HCT116 (cell line): ENCODE data around the gene SCOC.

ENCODE experiments used
- CEBPB ChIP-seq: IDR thresholded peaks from 2 replicates; pipeline ENCODE4 v1.6.1; 2012; ENCODE audit warnings: low read depth
- EGR1 ChIP-seq: IDR thresholded peaks from 2 replicates; pipeline ENCODE4 v1.6.1; 2012; ENCODE audit warnings: low read depth
- ELF1 ChIP-seq: IDR thresholded peaks from 2 replicates; pipeline ENCODE4 v1.6.1; 2012; ENCODE audit warnings: low read depth, borderline replicate concordance
- EZH2 ChIP-seq: fragments of 200-600 bp; sonication (generic); IDR thresholded peaks from 2 replicates; pipeline ENCODE4 v1.6.1; 2017; ENCODE audit warnings: antibody characterized with exemption, mixed run types
- FOSL1 ChIP-seq: IDR thresholded peaks from 2 replicates; pipeline ENCODE4 v1.6.1; 2012; ENCODE audit warnings: low read depth
- POLR2A ChIP-seq: IDR thresholded peaks from 2 replicates; pipeline ENCODE4 v1.7.0; 2011; ENCODE audit warnings: borderline replicate concordance; ENCODE audit not compliant: insufficient read depth, insufficient read length; ENCODE audit errors: extremely low read depth
- POLR2AphosphoS5 ChIP-seq: IDR thresholded peaks from 2 replicates; pipeline ENCODE4 v1.6.1; 2011; ENCODE audit warnings: mild to moderate bottlenecking, low read depth, low read length, moderate library complexity
- RAD21 ChIP-seq: IDR thresholded peaks from 2 replicates; pipeline ENCODE4 v1.6.1; 2012; ENCODE audit warnings: low read depth, mild to moderate bottlenecking
- ZFX ChIP-seq: fragments of 450-650 bp; IDR thresholded peaks from 2 replicates; pipeline ENCODE4 v1.6.1; 2017
- TF ChIP-seq, protein P1 (sequence below), 3 experiments: fragments of 200-600 bp in 1 of 3; sonication (generic) in 1 of 3; IDR thresholded peaks in 2 of 3; conservative IDR thresholded peaks in 1 of 3; 2 replicates each; pipeline ENCODE4 v1.5.1; 2012 to 2017; ENCODE audit warnings: low read depth in 2 of 3, low read length in 2 of 3, antibody characterized with exemption in 1 of 3, borderline replicate concordance in 1 of 3, control low read depth in 1 of 3, mild to moderate bottlenecking in 1 of 3, mixed read lengths in 1 of 3, mixed run types in 1 of 3, moderate library complexity in 1 of 3; ENCODE audit not compliant: insufficient read depth in 1 of 3
- TF ChIP-seq, protein P2 (sequence below): IDR thresholded peaks from 2 replicates; pipeline ENCODE4 v1.6.1; 2012
- TF ChIP-seq, protein P3 (sequence below): IDR thresholded peaks from 2 replicates; pipeline ENCODE4 v1.6.1; 2012; ENCODE audit warnings: low read depth

DNA sequence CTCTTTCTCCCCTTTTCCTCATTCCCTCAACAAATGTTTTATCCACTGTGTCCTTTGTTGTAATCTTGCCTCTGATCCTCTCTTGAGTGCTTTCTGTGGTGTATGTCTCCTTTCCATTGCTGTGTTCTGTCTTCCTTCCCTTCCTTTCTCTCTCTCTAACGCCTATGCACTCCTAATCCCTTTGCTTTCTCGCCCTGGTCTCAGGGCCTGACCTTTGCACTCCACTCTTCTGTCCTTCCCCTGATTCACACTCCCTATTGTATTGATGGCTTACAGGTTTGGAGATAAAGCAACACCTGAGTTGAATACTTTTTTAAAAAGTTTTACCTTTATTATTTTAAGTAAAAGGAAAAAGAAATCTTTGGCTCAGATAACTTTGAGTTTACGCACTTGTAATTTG is 15.6 kb upstream of the SCOC start:
- TF ChIP-seq, protein P1, sequence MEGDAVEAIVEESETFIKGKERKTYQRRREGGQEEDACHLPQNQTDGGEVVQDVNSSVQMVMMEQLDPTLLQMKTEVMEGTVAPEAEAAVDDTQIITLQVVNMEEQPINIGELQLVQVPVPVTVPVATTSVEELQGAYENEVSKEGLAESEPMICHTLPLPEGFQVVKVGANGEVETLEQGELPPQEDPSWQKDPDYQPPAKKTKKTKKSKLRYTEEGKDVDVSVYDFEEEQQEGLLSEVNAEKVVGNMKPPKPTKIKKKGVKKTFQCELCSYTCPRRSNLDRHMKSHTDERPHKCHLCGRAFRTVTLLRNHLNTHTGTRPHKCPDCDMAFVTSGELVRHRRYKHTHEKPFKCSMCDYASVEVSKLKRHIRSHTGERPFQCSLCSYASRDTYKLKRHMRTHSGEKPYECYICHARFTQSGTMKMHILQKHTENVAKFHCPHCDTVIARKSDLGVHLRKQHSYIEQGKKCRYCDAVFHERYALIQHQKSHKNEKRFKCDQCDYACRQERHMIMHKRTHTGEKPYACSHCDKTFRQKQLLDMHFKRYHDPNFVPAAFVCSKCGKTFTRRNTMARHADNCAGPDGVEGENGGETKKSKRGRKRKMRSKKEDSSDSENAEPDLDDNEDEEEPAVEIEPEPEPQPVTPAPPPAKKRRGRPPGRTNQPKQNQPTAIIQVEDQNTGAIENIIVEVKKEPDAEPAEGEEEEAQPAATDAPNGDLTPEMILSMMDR (IDR thresholded peaks at IDR 0.05 in 2 of 3, conservative IDR thresholded peaks at IDR 0.05 in 1 of 3; ENCODE audit: borderline replicate concordance in 1 of 3, insufficient read depth in 1 of 3, low read depth in 2 of 3, low read length in 2 of 3) = no peak
- TF ChIP-seq POLR2AphosphoS5 (no peak), POLR2A (no peak), FOSL1 (no peak), ZFX (no peak), CEBPB (no peak), EZH2 (no peak), RAD21 (no peak), EGR1 (no peak), ELF1 (no peak)
- TF ChIP-seq, protein P2, sequence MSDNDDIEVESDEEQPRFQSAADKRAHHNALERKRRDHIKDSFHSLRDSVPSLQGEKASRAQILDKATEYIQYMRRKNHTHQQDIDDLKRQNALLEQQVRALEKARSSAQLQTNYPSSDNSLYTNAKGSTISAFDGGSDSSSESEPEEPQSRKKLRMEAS = no peak
- TF ChIP-seq, protein P3, sequence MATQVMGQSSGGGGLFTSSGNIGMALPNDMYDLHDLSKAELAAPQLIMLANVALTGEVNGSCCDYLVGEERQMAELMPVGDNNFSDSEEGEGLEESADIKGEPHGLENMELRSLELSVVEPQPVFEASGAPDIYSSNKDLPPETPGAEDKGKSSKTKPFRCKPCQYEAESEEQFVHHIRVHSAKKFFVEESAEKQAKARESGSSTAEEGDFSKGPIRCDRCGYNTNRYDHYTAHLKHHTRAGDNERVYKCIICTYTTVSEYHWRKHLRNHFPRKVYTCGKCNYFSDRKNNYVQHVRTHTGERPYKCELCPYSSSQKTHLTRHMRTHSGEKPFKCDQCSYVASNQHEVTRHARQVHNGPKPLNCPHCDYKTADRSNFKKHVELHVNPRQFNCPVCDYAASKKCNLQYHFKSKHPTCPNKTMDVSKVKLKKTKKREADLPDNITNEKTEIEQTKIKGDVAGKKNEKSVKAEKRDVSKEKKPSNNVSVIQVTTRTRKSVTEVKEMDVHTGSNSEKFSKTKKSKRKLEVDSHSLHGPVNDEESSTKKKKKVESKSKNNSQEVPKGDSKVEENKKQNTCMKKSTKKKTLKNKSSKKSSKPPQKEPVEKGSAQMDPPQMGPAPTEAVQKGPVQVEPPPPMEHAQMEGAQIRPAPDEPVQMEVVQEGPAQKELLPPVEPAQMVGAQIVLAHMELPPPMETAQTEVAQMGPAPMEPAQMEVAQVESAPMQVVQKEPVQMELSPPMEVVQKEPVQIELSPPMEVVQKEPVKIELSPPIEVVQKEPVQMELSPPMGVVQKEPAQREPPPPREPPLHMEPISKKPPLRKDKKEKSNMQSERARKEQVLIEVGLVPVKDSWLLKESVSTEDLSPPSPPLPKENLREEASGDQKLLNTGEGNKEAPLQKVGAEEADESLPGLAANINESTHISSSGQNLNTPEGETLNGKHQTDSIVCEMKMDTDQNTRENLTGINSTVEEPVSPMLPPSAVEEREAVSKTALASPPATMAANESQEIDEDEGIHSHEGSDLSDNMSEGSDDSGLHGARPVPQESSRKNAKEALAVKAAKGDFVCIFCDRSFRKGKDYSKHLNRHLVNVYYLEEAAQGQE = no peak
